AG09319 (cell line): ENCODE measurements around the gene SH3TC1.

Source experiments
- DNase-seq: peaks from one replicate; pipeline ENCODE4 v3.0.0-alpha.2; 2010; ENCODE audit warnings: low read depth; ENCODE audit errors: extremely low read depth
- TF ChIP-seq, protein P1 (sequence below): IDR thresholded peaks from 2 replicates; pipeline ENCODE4 v1.5.1; 2011; ENCODE audit warnings: low read depth, mild to moderate bottlenecking, inconsistent platforms, low read length, moderate library complexity

Gene SH3TC1

DNA sequence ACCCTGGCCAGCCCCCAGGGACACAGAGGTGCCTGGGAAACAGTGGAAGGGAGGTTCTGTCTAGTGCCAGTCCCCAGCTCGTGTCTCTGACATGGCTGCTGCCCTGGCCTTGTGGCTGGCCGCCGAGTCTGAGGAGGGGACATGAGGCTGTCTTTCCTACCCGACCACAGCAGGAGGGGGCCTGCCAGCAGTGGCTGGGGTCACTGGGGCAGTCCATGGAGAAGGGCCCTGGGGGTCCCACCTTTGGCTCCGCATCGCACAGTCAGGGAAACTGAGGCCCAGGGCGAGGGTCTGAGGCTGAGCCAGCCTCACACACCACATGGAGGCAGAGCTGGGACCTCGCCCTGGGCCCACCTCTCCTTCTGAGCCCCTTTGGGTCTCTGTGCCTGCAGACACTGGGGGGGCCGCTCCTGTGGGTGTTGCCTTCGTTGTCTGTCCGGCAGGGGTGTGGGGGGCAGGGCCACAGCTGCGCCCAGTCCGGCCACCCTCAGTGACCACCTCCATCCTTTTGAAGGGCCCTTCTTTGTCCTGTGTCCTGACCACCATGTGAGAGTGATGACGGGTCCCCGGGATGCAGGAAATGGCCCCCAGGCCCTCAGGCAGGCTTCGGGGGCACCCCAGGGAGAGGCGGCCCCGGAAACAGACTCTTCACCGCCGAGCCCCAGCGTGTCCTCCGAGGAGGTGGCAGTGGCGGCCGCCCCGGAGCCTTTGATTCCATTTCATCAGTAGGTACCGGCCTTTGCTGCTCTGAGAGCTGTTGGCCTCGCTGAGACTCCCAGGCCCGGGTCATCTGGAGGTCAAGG lies 17.6 kb downstream of the SH3TC1 start:
- TF ChIP-seq, protein P1, sequence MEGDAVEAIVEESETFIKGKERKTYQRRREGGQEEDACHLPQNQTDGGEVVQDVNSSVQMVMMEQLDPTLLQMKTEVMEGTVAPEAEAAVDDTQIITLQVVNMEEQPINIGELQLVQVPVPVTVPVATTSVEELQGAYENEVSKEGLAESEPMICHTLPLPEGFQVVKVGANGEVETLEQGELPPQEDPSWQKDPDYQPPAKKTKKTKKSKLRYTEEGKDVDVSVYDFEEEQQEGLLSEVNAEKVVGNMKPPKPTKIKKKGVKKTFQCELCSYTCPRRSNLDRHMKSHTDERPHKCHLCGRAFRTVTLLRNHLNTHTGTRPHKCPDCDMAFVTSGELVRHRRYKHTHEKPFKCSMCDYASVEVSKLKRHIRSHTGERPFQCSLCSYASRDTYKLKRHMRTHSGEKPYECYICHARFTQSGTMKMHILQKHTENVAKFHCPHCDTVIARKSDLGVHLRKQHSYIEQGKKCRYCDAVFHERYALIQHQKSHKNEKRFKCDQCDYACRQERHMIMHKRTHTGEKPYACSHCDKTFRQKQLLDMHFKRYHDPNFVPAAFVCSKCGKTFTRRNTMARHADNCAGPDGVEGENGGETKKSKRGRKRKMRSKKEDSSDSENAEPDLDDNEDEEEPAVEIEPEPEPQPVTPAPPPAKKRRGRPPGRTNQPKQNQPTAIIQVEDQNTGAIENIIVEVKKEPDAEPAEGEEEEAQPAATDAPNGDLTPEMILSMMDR, result no peak
- no peak for DNase-seq

DNA sequence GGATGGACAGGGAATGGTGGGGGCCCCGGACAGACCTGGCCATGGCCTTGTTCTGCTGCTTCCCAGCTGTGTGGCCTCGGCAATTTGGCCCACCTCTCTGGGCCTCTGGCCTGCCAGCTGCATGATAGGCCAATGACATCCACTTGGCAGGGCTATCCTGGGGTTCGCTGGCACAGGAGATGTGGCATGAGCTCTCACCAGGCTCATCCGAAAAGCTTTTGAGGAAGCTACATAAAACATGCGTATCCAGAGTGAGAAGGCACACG lies 18.1 kb downstream of the SH3TC1 start:
- DNase-seq, result no peak
- TF ChIP-seq, protein P1, result no peak

DNA sequence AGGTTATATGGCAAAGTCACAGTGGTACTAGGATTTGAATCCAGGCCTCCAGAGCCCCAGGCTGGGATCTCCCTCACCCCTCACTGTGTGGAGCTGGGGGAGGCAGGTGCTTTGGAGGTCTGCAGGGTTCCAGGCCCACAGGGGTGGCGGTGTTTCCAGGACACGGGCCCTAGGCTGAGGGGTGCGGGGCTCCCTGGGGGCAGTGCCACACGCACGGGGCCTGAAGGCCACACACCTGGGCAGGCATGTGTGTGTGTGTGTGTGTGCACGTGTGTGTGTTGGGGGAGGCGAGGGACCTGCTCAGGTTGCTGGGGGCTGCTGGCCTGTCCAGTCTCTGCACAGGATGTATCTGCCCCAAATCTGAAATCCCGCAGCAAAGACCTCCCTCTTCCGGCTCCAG lies 18.8 kb downstream of the SH3TC1 start:
- TF ChIP-seq, protein P1, result no peak
- no peak for DNase-seq

DNA sequence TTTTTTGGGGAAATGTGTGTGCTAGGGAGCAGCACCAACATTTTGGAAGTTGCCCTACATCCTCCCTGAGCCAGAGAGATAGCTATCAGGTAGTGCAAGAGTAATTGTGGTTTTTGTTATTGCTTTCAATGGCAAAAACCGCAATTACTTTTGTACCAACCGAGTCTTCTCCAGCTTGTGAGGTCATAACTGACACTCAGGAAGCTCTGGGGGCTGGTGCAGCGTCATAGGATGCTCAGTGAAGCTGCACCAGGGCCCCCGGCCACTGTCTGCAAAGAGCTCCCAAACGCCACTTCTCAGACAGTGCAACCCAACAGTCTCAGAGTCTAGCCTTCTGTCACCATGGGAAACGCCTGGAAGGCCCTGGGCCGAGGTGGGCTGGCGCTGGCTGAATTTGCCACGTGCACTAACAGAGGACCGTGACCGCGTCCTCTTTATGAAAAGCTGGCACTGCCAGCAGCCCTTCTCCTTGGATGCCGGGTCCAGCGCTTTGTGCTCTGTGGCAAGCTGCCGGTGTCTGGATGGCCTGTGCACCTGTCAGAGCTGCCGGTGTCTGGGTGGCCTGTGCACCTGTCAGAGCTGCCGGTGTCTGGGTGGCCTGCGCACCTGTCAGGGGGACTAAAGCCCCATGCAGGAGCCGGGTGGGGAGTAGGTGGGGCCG lies 19.4 kb downstream of the SH3TC1 start:
- DNase-seq, result no peak
- TF ChIP-seq, protein P1, result no peak

DNA sequence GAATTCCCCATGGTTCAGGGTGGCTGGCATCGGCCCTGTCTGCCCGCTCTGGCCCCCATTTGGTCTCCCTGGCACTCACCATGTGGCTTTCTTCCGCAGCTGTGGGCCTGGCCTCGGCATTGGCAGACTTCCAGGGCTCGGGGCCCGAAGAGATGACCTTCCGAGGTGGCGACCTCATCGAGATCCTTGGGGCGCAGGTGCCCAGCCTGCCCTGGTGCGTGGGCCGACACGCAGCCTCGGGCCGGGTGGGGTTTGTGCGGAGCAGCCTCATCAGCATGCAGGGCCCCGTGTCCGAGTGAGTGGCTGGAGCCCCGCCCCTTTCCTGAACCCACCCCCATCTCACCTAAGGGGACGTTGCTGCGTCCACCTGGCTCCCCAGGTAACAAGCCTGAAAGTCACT lies 20.1 kb downstream of the SH3TC1 start:
- TF ChIP-seq, protein P1, result no peak
- no peak for DNase-seq

DNA sequence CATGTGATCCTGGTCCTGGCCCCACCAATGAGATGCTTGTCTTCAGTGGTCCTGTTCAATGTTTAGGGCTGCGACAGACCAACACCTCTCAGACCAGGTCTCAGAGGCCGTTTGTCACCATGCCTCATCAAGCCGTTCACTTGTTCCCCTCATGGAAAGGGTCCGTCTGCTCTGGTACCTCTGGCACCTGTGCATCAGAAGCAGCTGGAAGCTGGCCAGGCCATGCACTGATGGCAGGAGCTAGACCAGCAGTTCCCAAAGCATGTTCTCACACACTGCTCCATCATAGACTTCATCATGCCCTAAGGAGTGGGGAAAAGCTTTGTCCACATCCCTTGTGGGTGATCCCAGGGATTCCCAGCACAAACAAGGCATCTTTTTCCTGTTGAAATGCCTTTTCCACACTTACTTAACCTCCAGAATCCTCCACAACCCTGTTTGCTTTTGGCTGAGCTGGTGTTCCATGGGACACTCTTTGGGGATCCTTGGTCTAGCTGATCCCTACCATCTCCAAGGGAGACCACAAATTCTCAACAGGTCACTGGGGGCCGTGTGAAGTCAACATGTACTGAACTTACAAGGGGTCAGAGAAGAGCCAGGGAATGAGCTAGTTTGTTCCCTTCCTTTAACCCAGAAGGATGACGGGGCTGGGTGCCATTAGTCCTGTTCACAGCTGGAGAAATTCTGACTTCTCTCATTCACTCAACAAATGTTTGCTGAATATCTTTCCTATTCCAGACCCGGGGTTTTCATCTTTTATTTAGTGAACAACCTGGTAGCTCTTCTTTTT lies 21.8 kb downstream of the SH3TC1 start:
- no peak for DNase-seq
- TF ChIP-seq, protein P1, result no peak

DNA sequence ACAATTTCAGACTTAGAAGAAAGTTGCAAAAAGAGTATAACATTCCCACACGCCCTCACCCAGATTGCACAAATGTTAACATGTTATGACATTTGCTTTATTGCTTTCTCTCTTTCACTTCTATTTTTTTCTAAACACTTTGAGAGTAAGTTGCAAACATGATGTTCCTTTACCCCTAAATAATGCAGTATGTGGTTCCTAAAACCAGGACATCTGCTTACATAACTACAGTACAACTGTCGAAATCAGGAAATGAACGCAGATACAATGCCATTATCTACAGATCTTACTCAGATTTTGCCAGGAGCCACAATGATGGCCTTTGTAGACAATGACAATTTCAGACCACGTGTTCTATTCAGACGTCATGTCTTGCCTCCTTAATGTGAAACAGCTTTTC lies 22.4 kb downstream of the SH3TC1 start:
- DNase-seq, result no peak

More for the DNA sequence above, 22.4 kb downstream of the SH3TC1 start:
- TF ChIP-seq, protein P1, result no peak
